H1 (cell line): ENCODE measurements around the gene DSE. TPM values are rescaled to one million over a fixed set of nuclear protein-coding genes. Genes with fewer than 3 reads are reported as not detected.

Experiments used
- CTCF ChIA-PET: fragments of 300-600 bp; sonication (Branson Sonifier 250); formaldehyde crosslinking; loops from one replicate; lab custom pipeline; 2021; ENCODE audit not compliant: partially characterized antibody; lab: Charles Lee
- POLR2A ChIA-PET: fragments of 300-600 bp; sonication (Branson Sonifier 250); formaldehyde crosslinking; loops from one replicate; lab custom pipeline; 2021; ENCODE audit warnings: inconsistent platforms; ENCODE audit not compliant: partially characterized antibody; lab: Charles Lee
- DNase-seq, 2 experiments: peaks; one replicate each; pipeline versions ENCODE4 v3.0.0 to v3.0.0-alpha.2; 2010 to 2022; ENCODE audit warnings: low spot score in 2 of 2, low read depth in 1 of 2, mixed read lengths in 1 of 2
- FAIRE-seq: peaks from 2 replicates; lab custom pipeline; 2011; peaks lifted over from hg19 to GRCh38; lab: Jason Lieb, UNC
- H2AFZ ChIP-seq: 2 replicates; pipeline ENCODE4 v1.8.1; 2012; ENCODE audit warnings: low read length, inconsistent platforms
- H2AK5ac ChIP-seq: 2 replicates; pipeline ENCODE4 v1.6.1; 2013; ENCODE audit warnings: low read depth, low read length
- H2BK120ac ChIP-seq: replicated peaks from 2 replicates; pipeline ENCODE3; 2013; ENCODE audit warnings: low read depth, low read length, inconsistent platforms
- H2BK12ac ChIP-seq: 2 replicates; pipeline ENCODE4 v1.6.1; 2013; ENCODE audit warnings: low read depth, low read length
- H2BK15ac ChIP-seq: 2 replicates; pipeline ENCODE4 v1.6.1; 2013; ENCODE audit warnings: low read length
- H2BK20ac ChIP-seq: 2 replicates; pipeline ENCODE4 v1.6.1; 2013; ENCODE audit warnings: low read length
- H2BK5ac ChIP-seq: 2 replicates; pipeline ENCODE4 v1.6.1; 2013; ENCODE audit warnings: low read depth, low read length
- H3K14ac ChIP-seq: 2 replicates; pipeline ENCODE4 v1.6.1; 2013; ENCODE audit warnings: inconsistent platforms; ENCODE audit not compliant: insufficient read length
- H3K18ac ChIP-seq: 2 replicates; pipeline ENCODE4 v1.6.1; 2013; ENCODE audit warnings: low read length; ENCODE audit errors: extremely low read depth
- H3K23ac ChIP-seq: 2 replicates; pipeline ENCODE4 v1.6.1; 2013; ENCODE audit warnings: inconsistent platforms; ENCODE audit not compliant: insufficient read length
- H3K23me2 ChIP-seq: 2 replicates; pipeline ENCODE4 v1.6.1; 2013; ENCODE audit warnings: low read depth, low read length
- H3K27ac ChIP-seq: 2 replicates; pipeline ENCODE4 v1.6.1; 2011; ENCODE audit warnings: low read depth, low read length, inconsistent platforms
- H3K27me3 ChIP-seq, 4 experiments: replicated peaks in 1 of 4; 1 replicate in 1 of 4; 2 replicates in 3 of 4; pipeline versions ENCODE4 v1.6.1 to v1.8.1; 2011 to 2013; ENCODE audit warnings: low read length in 3 of 4, mild to moderate bottlenecking in 3 of 4, inconsistent platforms in 2 of 4, mixed read lengths in 2 of 4, moderate library complexity in 1 of 4; ENCODE audit not compliant: control insufficient read depth in 3 of 4, insufficient read depth in 3 of 4; ENCODE audit errors: extremely low read depth in 1 of 4
- H3K36me3 ChIP-seq, 4 experiments: 2 replicates each; pipeline versions ENCODE4 v1.6.1 to v1.8.1; 2011 to 2013; ENCODE audit warnings: mild to moderate bottlenecking in 4 of 4, low read length in 3 of 4, moderate library complexity in 2 of 4, control low read depth in 1 of 4, inconsistent platforms in 1 of 4; ENCODE audit not compliant: insufficient read depth in 4 of 4, control insufficient read depth in 2 of 4
- H3K4ac ChIP-seq: replicated peaks from 2 replicates; pipeline ENCODE3; 2013; ENCODE audit warnings: low read length, low read depth, mixed read lengths, inconsistent platforms; ENCODE audit not compliant: insufficient read length
- H3K4me1 ChIP-seq, 4 experiments: replicated peaks in 1 of 4; 1 replicate in 1 of 4; 2 replicates in 3 of 4; pipeline versions ENCODE4 v1.6.1 to v1.8.1; 2011 to 2013; ENCODE audit warnings: low read length in 3 of 4, inconsistent platforms in 2 of 4, mixed read lengths in 1 of 4; ENCODE audit not compliant: insufficient read depth in 4 of 4, control insufficient read depth in 3 of 4
- H3K4me2 ChIP-seq, 2 experiments: 2 replicates each; pipeline versions ENCODE4 v1.6.1 to v1.8.1; 2011 to 2013; ENCODE audit warnings: low read depth in 2 of 2, low read length in 2 of 2, control low read depth in 1 of 2, inconsistent platforms in 1 of 2, mild to moderate bottlenecking in 1 of 2; ENCODE audit not compliant: insufficient read depth in 1 of 2
- H3K4me3 ChIP-seq, 4 experiments: fragments of 200-600, 300-600 bp in 1 of 4; sonication (generic), shearing (Covaris generic), sonication (Bioruptor Twin) in 1 of 4; 2 replicates each; pipeline versions ENCODE4 v1.5.1 to v1.8.1; 2011 to 2016; ENCODE audit warnings: low read length in 4 of 4, low read depth in 3 of 4, control low read depth in 2 of 4, inconsistent platforms in 2 of 4, mild to moderate bottlenecking in 2 of 4, mixed read lengths in 1 of 4, moderate library complexity in 1 of 4; ENCODE audit not compliant: insufficient read depth in 2 of 4; ENCODE audit errors: extremely low read depth in 1 of 4
- H3K56ac ChIP-seq: replicated peaks from 2 replicates; pipeline ENCODE3; 2013; ENCODE audit warnings: low read depth, mild to moderate bottlenecking, mixed read lengths, low read length, inconsistent platforms; ENCODE audit not compliant: insufficient read length
- H3K79me1 ChIP-seq: 2 replicates; pipeline ENCODE4 v1.6.1; 2013; ENCODE audit warnings: low read depth, low read length, control low read depth
- H3K79me2 ChIP-seq, 2 experiments: 2 replicates each; pipeline versions ENCODE4 v1.6.1 to v1.8.1; 2012 to 2013; ENCODE audit warnings: low read length in 2 of 2, mild to moderate bottlenecking in 2 of 2, inconsistent platforms in 1 of 2; ENCODE audit not compliant: insufficient read depth in 2 of 2, control insufficient read depth in 1 of 2
- H3K9ac ChIP-seq, 4 experiments: replicated peaks in 1 of 4; 1 replicate in 1 of 4; 2 replicates in 3 of 4; pipeline versions ENCODE4 v1.6.1 to v1.8.1; 2011 to 2013; ENCODE audit warnings: low read depth in 3 of 4, low read length in 3 of 4, control low read depth in 2 of 4, mild to moderate bottlenecking in 2 of 4, moderate library complexity in 2 of 4, inconsistent platforms in 1 of 4; ENCODE audit errors: extremely low read depth in 1 of 4
- H3K9me3 ChIP-seq, 2 experiments: 2 replicates each; pipeline versions ENCODE4 v1.6.1 to v1.8.1; 2012 to 2013; ENCODE audit warnings: mild to moderate bottlenecking in 2 of 2, moderate library complexity in 2 of 2, control low read depth in 1 of 2, inconsistent platforms in 1 of 2, low read depth in 1 of 2, low read length in 1 of 2, mixed read lengths in 1 of 2; ENCODE audit not compliant: insufficient read depth in 2 of 2
- H4K20me1 ChIP-seq, 2 experiments: replicated peaks in 1 of 2; 2 replicates each; pipeline versions ENCODE3 to v1.8.1; 2011 to 2013; ENCODE audit warnings: inconsistent platforms in 2 of 2, low read length in 2 of 2, mild to moderate bottlenecking in 1 of 2; ENCODE audit not compliant: insufficient read depth in 2 of 2, control insufficient read depth in 1 of 2
- H4K5ac ChIP-seq: 2 replicates; pipeline ENCODE4 v1.6.1; 2013; ENCODE audit warnings: low read length, low read depth, mixed read lengths, inconsistent platforms; ENCODE audit not compliant: insufficient read length
- H4K8ac ChIP-seq: 2 replicates; pipeline ENCODE4 v1.8.0; 2013; ENCODE audit warnings: mild to moderate bottlenecking, moderate library complexity, low read length, inconsistent platforms; ENCODE audit not compliant: insufficient read depth; ENCODE audit errors: extremely low read depth
- H4K91ac ChIP-seq: replicated peaks from 2 replicates; pipeline ENCODE3; 2013; ENCODE audit warnings: low read length, mixed read lengths, inconsistent platforms; ENCODE audit not compliant: insufficient read length
- RAD21 ChIP-seq, 2 experiments: IDR thresholded peaks in 1 of 2; conservative IDR thresholded peaks in 1 of 2; 2 replicates each; pipeline ENCODE4 v1.6.1; 2011; ENCODE audit warnings: low read depth in 2 of 2, low read length in 2 of 2, improper control_type of control experiment in 1 of 2, inconsistent platforms in 1 of 2, mild to moderate bottlenecking in 1 of 2, moderate library complexity in 1 of 2
- RBBP5 ChIP-seq: IDR thresholded peaks from 2 replicates; pipeline ENCODE4 v1.7.1; 2012; ENCODE audit warnings: low read depth, mild to moderate bottlenecking, inconsistent platforms, low read length, moderate library complexity, borderline replicate concordance
- RXRA ChIP-seq: IDR thresholded peaks from 2 replicates; pipeline ENCODE4 v1.6.1; 2011; ENCODE audit warnings: low read depth, mild to moderate bottlenecking, low read length, moderate library complexity; ENCODE audit not compliant: insufficient read depth
- SIRT6 ChIP-seq: IDR thresholded peaks from one replicate; pipeline ENCODE4 v1.7.1; 2012; ENCODE audit warnings: low read length, inconsistent platforms
- SRF ChIP-seq: IDR thresholded peaks from 2 replicates; pipeline ENCODE4 v1.6.1; 2011; ENCODE audit warnings: mild to moderate bottlenecking, low read depth, low read length, moderate library complexity
- WGBS, 2 experiments: shearing (Covaris generic) in 1 of 2; methylation state at CpG; one replicate each; pipeline versions ENCODE4 v1.1.6 to v1.1.7; 2013 to 2015; ENCODE audit warnings: low lambda C conversion rate in 2 of 2, mixed read lengths in 2 of 2, inconsistent platforms in 1 of 2, low coverage in 1 of 2, missing lambda C conversion rate in 1 of 2; ENCODE audit not compliant: insufficient replicate concordance in 2 of 2, insufficient coverage in 1 of 2, insufficient read length in 1 of 2; ENCODE audit errors: extremely low coverage in 1 of 2, missing lambda C conversion rate in 1 of 2; 5-methylcytosine and 5-hydroxymethylcytosine counted together
- polyA plus RNA-seq, 7 experiments: library from polyadenylated mRNA; depleted of rRNA in 3 of 7; stranded (reverse) in 5 of 7; unstranded in 2 of 7; fragments of >200 nt in 5 of 7; fragments of 200-250 nt in 2 of 7; gene quantifications; 1 replicate in 5 of 7; 2 replicates in 1 of 7; 4 replicates in 1 of 7; pipeline versions ENCODE4 v1.2.1 to v1.2.3, GENCODE V29; 2011 to 2013; ENCODE audit warnings: missing spikeins in 2 of 7, mixed read lengths in 2 of 7
- total RNA-seq: library from RNA; stranded (reverse); fragmentation: NEBNext Ultra II Directional; extraction: Animal tissue kit (Norgen Biotek cat#: 25700); gene quantifications from 2 replicates; pipeline ENCODE4 v1.2.1, GENCODE V29; 2021

The DSE gene
- total and polyA plus RNA-seq, 2 of the 8 experiments (the other 6 are each of a cell fraction or from before 2014, with no cell fraction given) = 32.5 to 94.4 TPM

- Histone ChIP-seq H2BK15ac (no peak overlapping the region), H3K4ac (no peak overlapping the region), H2BK20ac (no peak overlapping the region), H2BK120ac (no peak overlapping the region), H3K56ac (no peak overlapping the region), H2BK5ac (no peak overlapping the region), H4K20me1 (no peaks in the 10 kb centered on the region), H3K18ac (no peak overlapping the region), H3K4me3 (no peak overlapping the region), H4K91ac (no peak overlapping the region), H3K9ac (no peak overlapping the region), H3K9me3 (no peaks in the 10 kb centered on the region), H3K79me2 (no peaks in the 10 kb centered on the region), H3K23me2 (no peaks in the 10 kb centered on the region), H3K27me3 (no peaks in the 10 kb centered on the region), H4K8ac (no peak overlapping the region), H4K5ac (no peak overlapping the region), H3K79me1 (no peaks in the 10 kb centered on the region), H2BK12ac (no peak overlapping the region), H2AFZ (no peak overlapping the region), H3K4me1 (peaks cover 0 to 12% (median 2%) of the 10 kb centered on the region in 4 experiments; a peak in 3 of 7 replicates), H3K4me2 (no peak overlapping the region), H3K27ac (no peak overlapping the region), H2AK5ac (no peak overlapping the region), H3K23ac (no peak overlapping the region), H3K14ac (no peak overlapping the region), H3K36me3 (peaks cover 0 to 9% (median 2%) of the 10 kb centered on the region in 4 experiments; a peak in 2 of 8 replicates)
- CTCF ChIA-PET = interaction anchor here (1.1 to 2.0 kb wide), 8 partner anchors 8 to 220 kb away, joined by 3 to 10 read pairs (median 4); no protein-coding TSS in a partner anchor
- no peak for DNase-seq
- POLR2A ChIA-PET = interaction anchor here (1.2 to 1.3 kb wide), 4 partner anchors 10 to 158 kb away, joined by 3 read pairs; partner anchors contain the start of gene TSPYL1
- no peak for FAIRE-seq
- 86% methylated on average over 7 of the region's 7 CpGs; no CpG with 5 or more reads in 1 of the 2 experiments for WGBS, 2 experiments
- no peak for TF ChIP-seq SIRT6
- TF ChIP-seq RAD21 (IDR thresholded peaks at IDR 0.05 in 1 of 2, conservative IDR thresholded peaks at IDR 0.05 in 1 of 2; ENCODE audit: low read depth in 2 of 2, low read length in 2 of 2) = no peak
- TF ChIP-seq RXRA = no peak
- TF ChIP-seq RBBP5 = no peak
- no peak for TF ChIP-seq SRF
These were observed 65.8 kb downstream of the DSE start for GRCh38 chr6:116436586-116436985.
